Astrocyte of the spinal cord (primary cell): ENCODE data around the gene ABI3BP.

Experiments used
- DNase-seq: peaks from one replicate; pipeline ENCODE4 v3.0.0; 2011; ENCODE audit warnings: low read depth, low spot score
- H3K4me3 ChIP-seq: 2 replicates; pipeline ENCODE4 v1.5.1; 2011; ENCODE audit warnings: low read depth, mild to moderate bottlenecking, low read length, moderate library complexity
- CTCF ChIP-seq: IDR thresholded peaks from 2 replicates; pipeline ENCODE4 v1.5.1; 2012; ENCODE audit warnings: low read depth, mild to moderate bottlenecking, low read length, inconsistent platforms
- in situ Hi-C: cut with HindIII; loops from 2 replicates; pipeline ENCODE4 v1.10.0; 2017; ENCODE audit warnings: low sequenced_read_pairs

ABI3BP gene

GRCh38 chr3:100703865-100704264, 289.4 kb downstream of the ABI3BP start:
- no peak overlapping the region for H3K4me3 ChIP-seq
- DNase-seq = no peak
- in situ Hi-C loops = no loop called here
- TF ChIP-seq CTCF = no peak

DNA sequence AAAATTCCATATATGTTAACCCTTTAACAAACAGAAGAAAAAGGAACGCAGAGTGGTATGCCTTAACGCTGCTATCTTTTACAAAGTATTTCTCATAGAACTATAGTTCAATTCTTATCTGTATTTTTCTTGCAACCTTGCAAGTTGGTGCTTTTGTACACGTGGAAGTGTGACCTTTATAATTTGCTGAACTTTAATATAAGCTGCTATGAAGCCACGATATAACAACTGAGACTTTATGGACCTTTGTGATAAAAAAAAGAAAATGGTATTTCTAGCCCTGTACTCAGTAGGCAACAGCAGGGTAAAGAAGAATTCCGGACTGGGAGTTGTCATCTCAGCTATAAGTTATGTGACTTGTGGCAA, 290.3 kb downstream of the ABI3BP start:
- no peak for TF ChIP-seq CTCF
- in situ Hi-C loops = no loop called here
- no peak for DNase-seq
- no peak overlapping the region for H3K4me3 ChIP-seq

- DNase-seq = no peak
- in situ Hi-C loops = no loop called here
- no peak for TF ChIP-seq CTCF
Measured at GRCh38 chr3:100702082-100702979, 290.9 kb downstream of the ABI3BP start.

DNA sequence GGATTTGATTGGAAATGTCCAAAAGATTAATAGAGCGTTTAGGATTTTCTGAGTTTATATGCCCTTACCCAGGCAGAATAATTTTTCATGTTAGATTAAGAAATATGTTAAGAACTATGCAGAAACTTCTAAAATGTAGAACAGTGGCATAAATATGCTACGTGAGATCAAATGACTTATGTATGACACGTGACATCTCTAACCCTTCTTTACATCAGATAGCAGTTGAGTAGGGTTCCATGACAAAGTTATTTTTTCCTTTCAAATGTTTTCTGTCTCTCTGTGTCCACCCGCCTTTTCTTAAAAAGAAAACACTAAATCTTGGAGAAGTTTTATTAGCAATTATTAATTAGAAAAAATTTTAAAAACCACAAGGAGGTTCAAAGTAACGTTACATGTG, 292.5 kb downstream of the ABI3BP start:
- no peak overlapping the region for H3K4me3 ChIP-seq
- in situ Hi-C loops = no loop called here
- no peak for TF ChIP-seq CTCF
- DNase-seq = no peak

More at GRCh38 chr3:100702082-100702979, 290.9 kb downstream of the ABI3BP start:
- no peak overlapping the region for H3K4me3 ChIP-seq
